CD4-positive, alpha-beta T cell (primary cell): ENCODE measurements around the gene ATP13A3. TPM values are rescaled to one million over a fixed set of nuclear protein-coding genes. Genes with fewer than 3 reads are reported as not detected.
A peak's percentile ranks its signal among the peaks of the same experiment; 100 is the strongest.

Experiments
- ATAC-seq: fragments of 200-7000 bp; cut with Tn5 transposase; one replicate; pipeline ENCODE4 v1.10.0; 2022; ENCODE audit warnings: mild to moderate bottlenecking; ENCODE audit not compliant: poor library complexity
- CTCF ChIA-PET: fragments of 350-600 bp; sonication (Branson Sonifier 250); formaldehyde crosslinking; loops from one replicate; lab custom pipeline; 2021; ENCODE audit warnings: antibody characterized with exemption, inconsistent platforms; lab: Charles Lee
- POLR2A ChIA-PET: fragments of 350-600 bp; sonication (Branson Sonifier 250); formaldehyde crosslinking; loops from one replicate; lab custom pipeline; 2021; ENCODE audit warnings: antibody characterized with exemption, inconsistent platforms; lab: Charles Lee
- DNase-seq, 14 experiments: peaks; one replicate each; pipeline ENCODE4 v3.0.0-alpha.2; 2013 to 2020; ENCODE audit warnings: mixed read lengths in 2 of 14
- H3K27ac ChIP-seq, 2 donors: one replicate each; pipeline versions ENCODE4 v1.5.1 to v1.7.0; 2013; ENCODE audit warnings: low read length in 2 of 2, low read depth in 1 of 2, mild to moderate bottlenecking in 1 of 2
- H3K27me3 ChIP-seq, 2 experiments: 1 replicate in 1 of 2; 2 replicates in 1 of 2; pipeline versions ENCODE4 v1.6.1 to v1.7.0; 2013; ENCODE audit warnings: low read length in 2 of 2, control low read depth in 1 of 2, mild to moderate bottlenecking in 1 of 2, moderate library complexity in 1 of 2; ENCODE audit not compliant: insufficient read depth in 2 of 2, control insufficient read depth in 1 of 2
- H3K36me3 ChIP-seq: one replicate; pipeline ENCODE4 v1.6.1; 2013; ENCODE audit warnings: low read length, control low read depth; ENCODE audit not compliant: insufficient read depth
- H3K4me1 ChIP-seq: one replicate; pipeline ENCODE4 v1.6.1; 2013; ENCODE audit warnings: low read length, control low read depth; ENCODE audit not compliant: insufficient read depth
- H3K4me3 ChIP-seq: one replicate; pipeline ENCODE4 v1.5.1; 2013; ENCODE audit warnings: mild to moderate bottlenecking, low read length, moderate library complexity
- H3K9me3 ChIP-seq, 2 experiments: 1 replicate in 1 of 2; 2 replicates in 1 of 2; pipeline versions ENCODE4 v1.6.1 to v1.7.0; 2013; ENCODE audit warnings: low read length in 2 of 2, mild to moderate bottlenecking in 2 of 2, control low read depth in 1 of 2, moderate library complexity in 1 of 2; ENCODE audit not compliant: control insufficient read depth in 1 of 2, insufficient read depth in 1 of 2
- H3K27ac Mint-ChIP-seq: one replicate; pipeline ENCODE4 v1.8.0; 2020; ENCODE audit warnings: mixed read lengths
- H3K27me3 Mint-ChIP-seq: one replicate; pipeline ENCODE4 v1.8.0; 2021; ENCODE audit warnings: mixed read lengths
- H3K36me3 Mint-ChIP-seq: one replicate; pipeline ENCODE4 v1.8.0; 2021; ENCODE audit warnings: low read depth, mixed read lengths
- H3K4me1 Mint-ChIP-seq: one replicate; pipeline ENCODE4 v1.8.0; 2021; ENCODE audit warnings: low read depth, mixed read lengths
- H3K4me3 Mint-ChIP-seq: one replicate; pipeline ENCODE4 v1.8.0; 2020; ENCODE audit warnings: mild to moderate bottlenecking, mixed read lengths
- H3K9me3 Mint-ChIP-seq: one replicate; pipeline ENCODE4 v1.8.0; 2020; ENCODE audit warnings: mixed read lengths
- CTCF ChIP-seq: fragments of 200-600 bp; IDR thresholded peaks from one replicate; pipeline ENCODE4 v1.8.0; 2022; ENCODE audit warnings: antibody characterized with exemption, mild to moderate bottlenecking
- intact Hi-C, 2 experiments: fragments of 100-400 bp; cut with DNase I in 1 of 2; cut with micrococcal nuclease in 1 of 2; formaldehyde crosslinking; loops; one replicate each; pipeline versions ENCODE4 v1.15.1 to v1.9.0; 2023 to 2025; cut with DNase I, micrococcal nuclease
- total RNA-seq, 174 experiments: library from RNA in 2 of 174; stranded (reverse) in 2 of 174; gene quantifications; one replicate each; pipeline ENCODE4 v1.2.3 and lab custom pipeline; 2021 to 2026

ATP13A3 gene
- total RNA-seq, 2 experiments from 2014 or later, result 46.5 to 52.7 TPM

- Mint-ChIP-seq H3K36me3 (no peaks in the 10 kb centered on the region), H3K4me1 (no peaks in the 10 kb centered on the region), H3K27me3 (no peaks in the 10 kb centered on the region), H3K4me3 (no peak overlapping the region), H3K27ac (no peak overlapping the region), H3K9me3 (peaks cover 2% of the 10 kb centered on the region)
- H3K4me3 ChIP-seq, result no peak overlapping the region
- H3K27me3 ChIP-seq, result peaks cover 0 to under 1% of the 10 kb centered on the region in 2 experiments
- ChIA-PET POLR2A (interaction anchor here (0.9 kb wide), 2 partner anchors 9 to 11 kb away, joined by 3 read pairs; no protein-coding TSS in a partner anchor), CTCF (no interaction called here)
- intact Hi-C loops, result no loop called here
- no peaks in the 10 kb centered on the region for H3K36me3 ChIP-seq
- DNase-seq (no peak), ATAC-seq (no peak)
- H3K9me3 ChIP-seq, result peaks cover 4 to 9% of the 10 kb centered on the region in 2 experiments
- no peak overlapping the region for H3K27ac ChIP-seq
- H3K4me1 ChIP-seq, result no peaks in the 10 kb centered on the region
- no peak for TF ChIP-seq CTCF
Observed at GRCh38 chr3:194386648-194387047, 100.2 kb downstream of the ATP13A3 start.

- no peak for ATAC-seq
- POLR2A ChIA-PET, result interaction anchor here (1.0 kb wide), 1 partner anchor 12 kb away, joined by 4 read pairs; the partner anchor contains the start of gene GP5
Observed at GRCh38 chr3:194386066-194386465, 100.7 kb downstream of the ATP13A3 start.

GRCh38 chr3:194384569-194385001 is 102.2 kb downstream of the ATP13A3 start:
- no peaks in the 10 kb centered on the region for H3K36me3 ChIP-seq
- no peaks in the 10 kb centered on the region for H3K36me3 Mint-ChIP-seq
- H3K4me3 Mint-ChIP-seq, result no peak overlapping the region
- ChIA-PET POLR2A (no interaction called here), CTCF (interaction anchor here (1.1 kb wide), 1 partner anchor 51 kb away, joined by 3 read pairs; no protein-coding TSS in a partner anchor)
- intact Hi-C loops, result no loop called here
- no peak for TF ChIP-seq CTCF
- no peaks in the 10 kb centered on the region for H3K9me3 Mint-ChIP-seq
- DNase-seq (no peak), ATAC-seq (no peak)
- no peak overlapping the region for H3K27ac Mint-ChIP-seq
- H3K9me3 ChIP-seq, result peaks cover 0 to 12% of the 10 kb centered on the region in 2 experiments
- no peak overlapping the region for H3K27ac ChIP-seq
- H3K4me1 Mint-ChIP-seq, result no peaks in the 10 kb centered on the region
- peaks cover 0 to 2% of the 10 kb centered on the region in 2 experiments for H3K27me3 ChIP-seq
- H3K4me1 ChIP-seq, result no peaks in the 10 kb centered on the region
- H3K27me3 Mint-ChIP-seq, result no peaks in the 10 kb centered on the region
- H3K4me3 ChIP-seq, result no peak overlapping the region

More at GRCh38 chr3:194386066-194386465, 100.7 kb downstream of the ATP13A3 start:
- no peaks in the 10 kb centered on the region for H3K4me1 Mint-ChIP-seq
- no peaks in the 10 kb centered on the region for H3K36me3 ChIP-seq
- TF ChIP-seq CTCF, result no peak
- H3K27me3 ChIP-seq, result peaks cover 0 to 2% of the 10 kb centered on the region in 2 experiments
- peaks cover 3 to 12% of the 10 kb centered on the region in 2 experiments for H3K9me3 ChIP-seq
- H3K4me3 ChIP-seq, result no peak overlapping the region
- H3K27me3 Mint-ChIP-seq, result no peaks in the 10 kb centered on the region
- no peaks in the 10 kb centered on the region for H3K4me1 ChIP-seq
- no peaks in the 10 kb centered on the region for H3K36me3 Mint-ChIP-seq
- H3K4me3 Mint-ChIP-seq, result no peak overlapping the region
- no peak overlapping the region for H3K27ac ChIP-seq
- intact Hi-C loops, result no loop called here
- no peaks in the 10 kb centered on the region for H3K9me3 Mint-ChIP-seq
- no peak overlapping the region for H3K27ac Mint-ChIP-seq
- CTCF ChIA-PET, result no interaction called here
- DNase-seq, result peak in 1 of 14 experiments; percentile 27
